SK-N-SH (cell line): ENCODE measurements around the gene TMEM95. TPM values are rescaled to one million over a fixed set of nuclear protein-coding genes. Genes with fewer than 3 reads are reported as not detected.

Experiments
- CTCF ChIA-PET: fragments of 300-600, 350-600 bp; formaldehyde crosslinking; extraction: SDS; loops from one replicate; lab custom pipeline; 2021; lab: Yijun Ruan, JAX
- POLR2A ChIA-PET: fragments of 350-600 bp; sonication (Branson Sonifier 250); formaldehyde crosslinking; extraction: SDS; loops from one replicate; lab custom pipeline; 2020; ENCODE audit warnings: antibody characterized with exemption, inconsistent platforms; lab: Yijun Ruan, JAX
- DNase-seq: peaks from one replicate; pipeline ENCODE4 v3.0.0; 2012
- H2AFZ ChIP-seq: fragments of 200-600 bp; sonication (generic); 2 replicates; pipeline ENCODE4 v1.8.1; 2016; ENCODE audit warnings: antibody characterized with exemption, mild to moderate bottlenecking, low read depth
- H3F3A ChIP-seq: fragments of 200-600 bp; sonication (generic); replicated peaks from 2 replicates; pipeline ENCODE3; 2016; ENCODE audit warnings: antibody characterized with exemption, mild to moderate bottlenecking; ENCODE audit not compliant: insufficient read depth
- H3K27ac ChIP-seq, 2 experiments: fragments of 200-500 bp in 1 of 2; fragments of 200-600 bp in 1 of 2; sonication (Bioruptor generic) in 1 of 2; sonication (generic), shearing (Covaris generic) in 1 of 2; 2 replicates each; pipeline versions ENCODE4 v1.5.1 to v1.6.1; 2014 to 2016; ENCODE audit warnings: low read depth in 2 of 2, inconsistent platforms in 1 of 2, low read length in 1 of 2, mild to moderate bottlenecking in 1 of 2, mixed read lengths in 1 of 2
- H3K27me3 ChIP-seq: fragments of 200-600 bp; sonication (generic), shearing (Covaris generic); 2 replicates; pipeline ENCODE4 v1.6.1; 2016; ENCODE audit warnings: mixed run types; ENCODE audit not compliant: insufficient read depth
- H3K36me3 ChIP-seq, 2 experiments: fragments of 200-500 bp in 1 of 2; fragments of 200-600 bp in 1 of 2; sonication (Bioruptor generic) in 1 of 2; sonication (generic) in 1 of 2; replicated peaks in 1 of 2; 2 replicates each; pipeline versions ENCODE3 to v1.5.1; 2014 to 2016; ENCODE audit warnings: low read length in 1 of 2, mild to moderate bottlenecking in 1 of 2; ENCODE audit not compliant: insufficient read depth in 2 of 2, control insufficient read depth in 1 of 2
- H3K4me1 ChIP-seq, 2 experiments: fragments of 200-500 bp in 1 of 2; fragments of 200-600 bp in 1 of 2; sonication (Bioruptor generic) in 1 of 2; sonication (generic), shearing (Covaris generic) in 1 of 2; 2 replicates each; pipeline versions ENCODE4 v1.5.1 to v1.6.1; 2014 to 2016; ENCODE audit warnings: low read depth in 1 of 2, low read length in 1 of 2, mixed run types in 1 of 2; ENCODE audit not compliant: insufficient read depth in 2 of 2, control insufficient read depth in 1 of 2
- H3K4me2 ChIP-seq: fragments of 200-600 bp; sonication (generic), shearing (Covaris generic); 2 replicates; pipeline ENCODE4 v1.6.1; 2017; ENCODE audit warnings: mixed run types
- H3K4me3 ChIP-seq, 2 experiments: fragments of 200-500 bp in 1 of 2; fragments of 200-600 bp in 1 of 2; sonication (Bioruptor generic) in 1 of 2; sonication (generic), shearing (Covaris generic) in 1 of 2; 2 replicates each; pipeline versions ENCODE4 v1.5.1 to v1.8.1; 2014 to 2016; ENCODE audit warnings: low read depth in 2 of 2, inconsistent platforms in 1 of 2, low read length in 1 of 2, mild to moderate bottlenecking in 1 of 2, mixed read lengths in 1 of 2, moderate library complexity in 1 of 2
- H3K79me2 ChIP-seq: fragments of 200-600 bp; sonication (generic); 2 replicates; pipeline ENCODE4 v1.8.1; 2017; ENCODE audit warnings: mild to moderate bottlenecking; ENCODE audit not compliant: insufficient read depth
- H3K9ac ChIP-seq: fragments of 200-600 bp; sonication (generic); 2 replicates; pipeline ENCODE4 v1.6.1; 2017; ENCODE audit warnings: mixed run types
- H3K9me2 ChIP-seq: fragments of 200-600 bp; sonication (generic); 2 replicates; pipeline ENCODE4 v1.6.1; 2017; ENCODE audit warnings: mixed run types
- H3K9me3 ChIP-seq: fragments of 200-600 bp; sonication (generic); 2 replicates; pipeline ENCODE4 v1.6.1; 2017; ENCODE audit warnings: mixed run types, mild to moderate bottlenecking, moderate library complexity
- H4K20me1 ChIP-seq: fragments of 200-600 bp; sonication (generic); 2 replicates; pipeline ENCODE4 v1.6.1; 2017; ENCODE audit warnings: mild to moderate bottlenecking, mixed run types; ENCODE audit not compliant: insufficient read depth
- GABPA ChIP-seq: IDR thresholded peaks from 2 replicates; pipeline ENCODE4 v1.4.0; 2012; ENCODE audit warnings: low read depth, mild to moderate bottlenecking
- JUND ChIP-seq: IDR thresholded peaks from 2 replicates; pipeline ENCODE4 v1.4.0; 2012
- NRF1 ChIP-seq: IDR thresholded peaks from 2 replicates; pipeline ENCODE4 v1.6.1; 2012; ENCODE audit warnings: low read depth, mild to moderate bottlenecking, low read length
- POLR2AphosphoS5 ChIP-seq: IDR thresholded peaks from 2 replicates; pipeline ENCODE4 v1.6.1; 2012; ENCODE audit warnings: low read depth, low read length
- RXRA ChIP-seq: IDR thresholded peaks from 2 replicates; pipeline ENCODE4 v1.4.0; 2012; ENCODE audit warnings: low read depth, mild to moderate bottlenecking, borderline replicate concordance
- SIN3A ChIP-seq: IDR thresholded peaks from 2 replicates; pipeline ENCODE4 v1.6.1; 2012; ENCODE audit warnings: low read depth, mild to moderate bottlenecking, low read length, moderate library complexity, borderline replicate concordance
- TEAD4 ChIP-seq: IDR thresholded peaks from 2 replicates; pipeline ENCODE4 v1.4.0; 2012; ENCODE audit warnings: mild to moderate bottlenecking, borderline replicate concordance; ENCODE audit not compliant: insufficient read depth
- WGBS: methylation state at CpG from one replicate; pipeline ENCODE4 v1.1.6; 2017; ENCODE audit warnings: low lambda C conversion rate; 5-methylcytosine and 5-hydroxymethylcytosine counted together
- polyA plus RNA-seq, 3 experiments: library from polyadenylated mRNA; depleted of rRNA; stranded (reverse); fragments of >200 nt; gene quantifications; 2 replicates each; pipeline ENCODE4 v1.2.3, GENCODE V29; 2012
- TF ChIP-seq, protein P1 (sequence below): IDR thresholded peaks from 2 replicates; pipeline ENCODE4 v1.6.1; 2012; ENCODE audit warnings: mild to moderate bottlenecking, low read depth, low read length, moderate library complexity
- TF ChIP-seq, protein P2 (sequence below): fragments of 150-350 bp; IDR thresholded peaks from 2 replicates; pipeline ENCODE4 v1.6.1; 2016; ENCODE audit warnings: mild to moderate bottlenecking, low read depth, low read length

The TMEM95 gene
- polyA plus RNA-seq, 1 of the 3 experiments (the other 2 are of a cell fraction) = not detected

DNA sequence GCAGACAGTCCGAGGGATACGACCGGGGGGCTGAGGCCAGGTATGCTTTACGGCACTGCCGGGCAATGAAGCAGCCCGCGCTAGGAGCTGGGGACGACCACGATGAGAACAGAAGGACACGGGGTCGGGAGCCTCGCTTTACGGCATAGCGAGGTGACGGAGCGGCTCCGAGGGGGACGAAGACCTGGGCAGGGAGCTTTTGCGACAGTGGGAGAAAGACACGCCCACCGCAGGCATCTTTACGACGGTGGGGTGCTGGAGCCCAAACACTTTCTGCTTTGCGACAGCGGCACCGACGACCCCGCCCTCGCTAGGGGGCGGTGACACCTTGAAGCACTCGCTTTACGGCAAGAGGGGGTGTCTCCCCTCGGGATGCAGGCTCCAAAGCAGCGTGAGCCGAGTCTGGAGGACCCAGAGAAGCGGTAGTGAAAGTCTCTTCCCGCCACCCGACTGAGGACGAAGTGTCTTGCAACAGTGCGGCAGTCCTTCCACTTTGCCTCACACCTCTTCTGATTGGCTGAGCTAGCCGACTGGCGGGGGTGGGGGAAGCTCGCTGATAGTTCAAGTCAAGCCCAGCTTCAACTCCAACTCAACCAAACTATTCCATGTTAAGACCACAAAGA is 25.5 kb upstream of the TMEM95 start (continued):
- TF ChIP-seq, protein P1, sequence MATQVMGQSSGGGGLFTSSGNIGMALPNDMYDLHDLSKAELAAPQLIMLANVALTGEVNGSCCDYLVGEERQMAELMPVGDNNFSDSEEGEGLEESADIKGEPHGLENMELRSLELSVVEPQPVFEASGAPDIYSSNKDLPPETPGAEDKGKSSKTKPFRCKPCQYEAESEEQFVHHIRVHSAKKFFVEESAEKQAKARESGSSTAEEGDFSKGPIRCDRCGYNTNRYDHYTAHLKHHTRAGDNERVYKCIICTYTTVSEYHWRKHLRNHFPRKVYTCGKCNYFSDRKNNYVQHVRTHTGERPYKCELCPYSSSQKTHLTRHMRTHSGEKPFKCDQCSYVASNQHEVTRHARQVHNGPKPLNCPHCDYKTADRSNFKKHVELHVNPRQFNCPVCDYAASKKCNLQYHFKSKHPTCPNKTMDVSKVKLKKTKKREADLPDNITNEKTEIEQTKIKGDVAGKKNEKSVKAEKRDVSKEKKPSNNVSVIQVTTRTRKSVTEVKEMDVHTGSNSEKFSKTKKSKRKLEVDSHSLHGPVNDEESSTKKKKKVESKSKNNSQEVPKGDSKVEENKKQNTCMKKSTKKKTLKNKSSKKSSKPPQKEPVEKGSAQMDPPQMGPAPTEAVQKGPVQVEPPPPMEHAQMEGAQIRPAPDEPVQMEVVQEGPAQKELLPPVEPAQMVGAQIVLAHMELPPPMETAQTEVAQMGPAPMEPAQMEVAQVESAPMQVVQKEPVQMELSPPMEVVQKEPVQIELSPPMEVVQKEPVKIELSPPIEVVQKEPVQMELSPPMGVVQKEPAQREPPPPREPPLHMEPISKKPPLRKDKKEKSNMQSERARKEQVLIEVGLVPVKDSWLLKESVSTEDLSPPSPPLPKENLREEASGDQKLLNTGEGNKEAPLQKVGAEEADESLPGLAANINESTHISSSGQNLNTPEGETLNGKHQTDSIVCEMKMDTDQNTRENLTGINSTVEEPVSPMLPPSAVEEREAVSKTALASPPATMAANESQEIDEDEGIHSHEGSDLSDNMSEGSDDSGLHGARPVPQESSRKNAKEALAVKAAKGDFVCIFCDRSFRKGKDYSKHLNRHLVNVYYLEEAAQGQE = no peak
- TF ChIP-seq JUND = no peak
- no peak for TF ChIP-seq TEAD4
- TF ChIP-seq RXRA = no peak
- TF ChIP-seq NRF1 = peak; percentile 30; the same call in 1 of the 2 replicates
- peak; percentile 47; the same call in 1 of the 2 replicates for TF ChIP-seq GABPA
- TF ChIP-seq, protein P2, sequence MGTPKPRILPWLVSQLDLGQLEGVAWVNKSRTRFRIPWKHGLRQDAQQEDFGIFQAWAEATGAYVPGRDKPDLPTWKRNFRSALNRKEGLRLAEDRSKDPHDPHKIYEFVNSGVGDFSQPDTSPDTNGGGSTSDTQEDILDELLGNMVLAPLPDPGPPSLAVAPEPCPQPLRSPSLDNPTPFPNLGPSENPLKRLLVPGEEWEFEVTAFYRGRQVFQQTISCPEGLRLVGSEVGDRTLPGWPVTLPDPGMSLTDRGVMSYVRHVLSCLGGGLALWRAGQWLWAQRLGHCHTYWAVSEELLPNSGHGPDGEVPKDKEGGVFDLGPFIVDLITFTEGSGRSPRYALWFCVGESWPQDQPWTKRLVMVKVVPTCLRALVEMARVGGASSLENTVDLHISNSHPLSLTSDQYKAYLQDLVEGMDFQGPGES = no peak
- TF ChIP-seq SIN3A = peak; percentile 35; the same call in 1 of the 2 replicates
- TF ChIP-seq, all 33 proteins: peak for 11

DNA sequence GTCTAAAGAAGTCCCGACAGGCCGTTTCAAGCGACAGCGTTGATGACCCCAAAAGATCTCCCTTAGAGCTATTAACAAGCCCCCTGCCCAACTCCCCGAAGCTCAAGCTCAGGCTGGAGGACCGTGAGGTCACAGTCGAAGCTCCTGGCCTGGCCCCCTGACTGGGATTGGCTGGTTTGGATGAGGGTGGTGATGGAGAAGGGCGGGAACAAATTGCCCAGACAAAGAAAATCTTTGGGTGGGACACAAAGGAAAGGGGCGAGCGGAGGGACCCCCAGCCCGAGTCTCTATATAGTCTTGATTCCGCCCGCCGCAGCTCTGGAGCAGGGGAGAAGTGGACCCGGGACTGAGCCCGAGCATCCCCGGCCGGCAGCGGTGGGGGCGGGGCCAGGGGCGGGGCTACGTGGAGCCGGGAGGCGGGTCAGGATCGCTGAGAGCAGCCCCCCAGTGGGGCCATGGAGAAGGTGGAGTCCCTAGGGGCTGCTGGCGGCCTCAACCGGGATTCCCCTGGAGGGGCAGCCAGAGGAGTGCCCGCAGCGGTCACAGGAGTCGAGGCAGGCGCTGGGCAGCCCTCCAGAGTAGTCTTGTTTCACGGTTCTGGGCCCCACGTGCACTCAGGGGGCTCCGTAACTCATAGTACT is 24.8 kb upstream of the TMEM95 start:
- peaks cover 3 to 13% of the 10 kb centered on the region in 2 experiments; a peak in 2 of 4 replicates for H3K4me1 ChIP-seq
- H3K9me2 ChIP-seq = no peaks in the 10 kb centered on the region
- H3K4me2 ChIP-seq = peak overlapping the region; percentile 86
- POLR2A ChIA-PET = interaction anchor here (0.6 to 2.3 kb wide), 15 partner anchors 10 to 357 kb away, joined by 3 to 11 read pairs (median 3); partner anchors contain the start of genes ACADVL, DLG4, DVL2 and GPS2
- peaks cover 0 to 16% of the 10 kb centered on the region in 2 experiments for H3K36me3 ChIP-seq
- no peaks in the 10 kb centered on the region; the same call in 1 of the 2 replicates for H3K27me3 ChIP-seq
- no peaks in the 10 kb centered on the region for H3K9me3 ChIP-seq
- peak overlapping the region; percentile 65 for H3K9ac ChIP-seq
- TF ChIP-seq JUND (no peak), POLR2AphosphoS5 (peak; percentile 35; the same call in 1 of the 2 replicates)
- under 1% methylated on average over 15 of the region's 34 CpGs for WGBS
- H3K4me3 ChIP-seq = peak overlapping the region; percentile 69 to 93
- peak overlapping the region; percentile 75 for H2AFZ ChIP-seq
- H3F3A ChIP-seq = no peaks in the 10 kb centered on the region
- DNase-seq = peak; percentile 94
- H3K27ac ChIP-seq = peak overlapping the region; percentile 79 to 92
- no peaks in the 10 kb centered on the region for H4K20me1 ChIP-seq
- peaks cover 17% of the 10 kb centered on the region; the same call in 1 of the 2 replicates for H3K79me2 ChIP-seq
- CTCF ChIA-PET = interaction anchor here (0.6 to 2.3 kb wide), 9 partner anchors 8 to 284 kb away, joined by 3 to 8 read pairs (median 4); partner anchors contain the start of gene KCTD11
